ENCODE data around the gene PA2G4. TPM values are rescaled to one million over a fixed set of nuclear protein-coding genes. Genes with fewer than 3 reads are reported as not detected.

Gene PA2G4
- total RNA-seq, 2 donors from 2014 or later: 128 to 161 TPM

GRCh38 chr12:56121204-56121870, 17.0 kb downstream of the PA2G4 start:
- H3K27ac ChIP-seq (ENCODE audit: low read depth, low read length): no peak overlapping the region
- H3K4me3 ChIP-seq (ENCODE audit: low read length): no peak overlapping the region
- Mint-ChIP-seq H3K4me1 (peaks cover 24% of the 10 kb centered on the region), H3K4me3 (no peak overlapping the region), H3K27me3 (ENCODE audit: insufficient read depth) (no peaks in the 10 kb centered on the region), H3K36me3 (ENCODE audit: low read depth) (peaks cover 30% of the 10 kb centered on the region), H3K27ac (peak overlapping the region; percentile 48), H3K9me3 (no peaks in the 10 kb centered on the region)
- peaks cover 6% of the 10 kb centered on the region for H3K4me1 ChIP-seq (ENCODE audit: control insufficient read depth, insufficient read depth, low read length)
- TF ChIP-seq CTCF (conservative IDR thresholded peaks at IDR 0.05): no peak
- H3K9ac ChIP-seq (ENCODE audit: extremely low read depth, low read length, poor library complexity, severe bottlenecking): no peak overlapping the region
- H3K36me3 ChIP-seq (ENCODE audit: control insufficient read depth, insufficient read depth, low read length): peaks cover 20% of the 10 kb centered on the region
- no peaks in the 10 kb centered on the region for H3K9me3 ChIP-seq (ENCODE audit: control insufficient read depth, low read length)
- no peak for DNase-seq
- no peaks in the 10 kb centered on the region for H3K27me3 ChIP-seq (ENCODE audit: control insufficient read depth, insufficient read depth, low read length, poor library complexity, severe bottlenecking)
- WGBS, 2 experiments (ENCODE audit: insufficient coverage in 1 of 2, insufficient read length in 1 of 2): 91 to 96% methylated on average over 7 to 11 of the region's 11 CpGs

- TF ChIP-seq CTCF (conservative IDR thresholded peaks at IDR 0.05): no peak
- Mint-ChIP-seq H3K4me3 (no peak overlapping the region), H3K36me3 (ENCODE audit: low read depth) (peaks cover 18% of the 10 kb centered on the region), H3K4me1 (peaks cover 35% of the 10 kb centered on the region), H3K27ac (no peak overlapping the region), H3K27me3 (ENCODE audit: insufficient read depth) (no peaks in the 10 kb centered on the region), H3K9me3 (no peaks in the 10 kb centered on the region)
- DNase-seq: no peak
- Histone ChIP-seq H3K9ac (ENCODE audit: extremely low read depth, low read length, poor library complexity, severe bottlenecking) (no peak overlapping the region), H3K27me3 (ENCODE audit: control insufficient read depth, insufficient read depth, low read length, poor library complexity, severe bottlenecking) (no peaks in the 10 kb centered on the region), H3K27ac (ENCODE audit: low read depth, low read length) (no peak overlapping the region), H3K4me1 (ENCODE audit: control insufficient read depth, insufficient read depth, low read length) (peaks cover 10% of the 10 kb centered on the region), H3K9me3 (ENCODE audit: control insufficient read depth, low read length) (no peaks in the 10 kb centered on the region), H3K36me3 (ENCODE audit: control insufficient read depth, insufficient read depth, low read length) (peaks cover 13% of the 10 kb centered on the region), H3K4me3 (ENCODE audit: low read length) (no peak overlapping the region)
- 94 to 100% methylated on average over 1 to 2 of the region's 2 CpGs for WGBS, 2 experiments (ENCODE audit: insufficient coverage in 1 of 2, insufficient read length in 1 of 2)
Observed at GRCh38 chr12:56122637-56123036, 18.3 kb downstream of the PA2G4 start.

GRCh38 chr12:56124133-56124532, 19.8 kb downstream of the PA2G4 start:
- WGBS, 2 experiments (ENCODE audit: insufficient coverage in 1 of 2, insufficient read length in 1 of 2): 91 to 95% methylated on average over 4 of the region's 4 CpGs
- no peak overlapping the region for H3K9ac ChIP-seq (ENCODE audit: extremely low read depth, low read length, poor library complexity, severe bottlenecking)
- H3K36me3 ChIP-seq (ENCODE audit: control insufficient read depth, insufficient read depth, low read length): peaks cover 13% of the 10 kb centered on the region
- H3K27me3 ChIP-seq (ENCODE audit: control insufficient read depth, insufficient read depth, low read length, poor library complexity, severe bottlenecking): no peaks in the 10 kb centered on the region
- H3K4me1 ChIP-seq (ENCODE audit: control insufficient read depth, insufficient read depth, low read length): peaks cover 6% of the 10 kb centered on the region
- H3K9me3 Mint-ChIP-seq: no peaks in the 10 kb centered on the region
- peaks cover 15% of the 10 kb centered on the region for H3K36me3 Mint-ChIP-seq (ENCODE audit: low read depth)
- H3K9me3 ChIP-seq (ENCODE audit: control insufficient read depth, low read length): no peaks in the 10 kb centered on the region
- no peaks in the 10 kb centered on the region for H3K27me3 Mint-ChIP-seq (ENCODE audit: insufficient read depth)
- H3K27ac ChIP-seq (ENCODE audit: low read depth, low read length): no peak overlapping the region
- peak overlapping the region; percentile 87 for H3K27ac Mint-ChIP-seq
- H3K4me1 Mint-ChIP-seq: peaks cover 28% of the 10 kb centered on the region
- no peak for TF ChIP-seq CTCF (conservative IDR thresholded peaks at IDR 0.05)
- H3K4me3 Mint-ChIP-seq: no peak overlapping the region
- no peak overlapping the region for H3K4me3 ChIP-seq (ENCODE audit: low read length)
- no peak for DNase-seq
